HL-60/S4 treated with retinoic acid at 250 ng/mL for 4 days and 3 days (cell line): Measurements from ENCODE around the gene EBP.

ENCODE experiments used
- in situ Hi-C: fragments of 300-500 bp; cut with MboI; formaldehyde crosslinking; loops from 2 replicates; pipeline ENCODE4 v1.7.0; 2022; ENCODE audit warnings: low sequenced_read_pairs

EBP gene

GRCh38 chrX:48573690-48574269 is 52.2 kb downstream of the EBP start:
- in situ Hi-C loops: no loop called here

- in situ Hi-C loops: no loop called here
Observed at GRCh38 chrX:48574270-48575266, 53.0 kb downstream of the EBP start, which contains the start of gene RBM3. Gene RBM3 (plus strand): TSS chrX:48574484. CDS start chrX:48575181, 697 bp downstream.

- in situ Hi-C loops: no loop called here
Observed at GRCh38 chrX:48575642-48576041, 54.0 kb downstream of the EBP start.

GRCh38 chrX:48576108-48576507 is 54.5 kb downstream of the EBP start:
- in situ Hi-C loops: no loop called here
